Measurements from ENCODE around the gene DCHS2. TPM values are rescaled to one million over a fixed set of nuclear protein-coding genes. Genes with fewer than 3 reads are reported as not detected.

The DCHS2 gene
- total RNA-seq, 1 experiment from 2014 or later: not detected

DNA sequence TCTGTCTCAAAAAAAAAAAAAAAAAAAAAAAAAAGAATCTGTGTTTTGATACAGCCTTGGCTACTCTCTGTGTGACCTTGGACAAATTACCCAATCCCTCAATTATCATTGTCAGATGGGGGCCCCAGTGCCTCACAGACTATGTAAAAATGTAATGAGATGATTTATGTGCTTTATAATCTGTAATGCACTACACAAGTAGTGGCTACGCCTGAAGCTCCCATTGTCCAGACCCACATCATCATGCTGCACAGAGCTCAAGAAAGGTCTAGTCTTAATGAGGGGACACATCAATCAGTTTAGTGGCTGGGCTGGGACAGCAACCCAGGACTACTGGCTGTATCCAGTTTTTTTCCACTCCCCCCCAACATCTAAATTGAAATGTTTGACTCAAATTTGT is 308.3 kb downstream of the DCHS2 start:
- Mint-ChIP-seq H3K4me3 (ENCODE audit: unreplicated experiment) (no peak overlapping the region), H3K27ac (ENCODE audit: unreplicated experiment) (no peak overlapping the region), H3K36me3 (ENCODE audit: insufficient read depth, unreplicated experiment) (no peaks in the 10 kb centered on the region), H3K4me1 (ENCODE audit: low read depth, unreplicated experiment) (no peaks in the 10 kb centered on the region), H3K27me3 (ENCODE audit: insufficient read depth, unreplicated experiment) (peaks cover 19% of the 10 kb centered on the region), H3K9me3 (ENCODE audit: unreplicated experiment) (no peaks in the 10 kb centered on the region)
- intact Hi-C loops (cut with micrococcal nuclease; ENCODE audit: unreplicated experiment): no loop called here
- no peaks in the 10 kb centered on the region for H3K4me1 ChIP-seq
- BruUV-seq (replicated peaks): no TSS peak
- no peaks in the 10 kb centered on the region for H3K27me3 ChIP-seq (replicated peaks; ENCODE audit: control insufficient read depth, insufficient read depth, low read length)
- POLR2A ChIA-PET: no interaction called here
- DNase-seq: no peak
- CTCF ChIA-PET: no interaction called here
- H3K9me3 ChIP-seq: no peaks in the 10 kb centered on the region
- no peaks in the 10 kb centered on the region for H3K36me3 ChIP-seq (ENCODE audit: control insufficient read depth, insufficient read depth, low read length)
- no peak overlapping the region for H3K4me3 ChIP-seq (ENCODE audit: low read depth, low read length)
- no peak for TF ChIP-seq CTCF (IDR thresholded peaks at IDR 0.05; ENCODE audit: insufficient read depth in 1 of 2, low read depth in 1 of 2, low read length in 1 of 2, severe bottlenecking in 1 of 2, unreplicated experiment in 1 of 2)

Other genes with a start within 250 kb of the DCHS2 start
- 99.4 and 113 TPM in 2 replicates for gene PLRG1, start 58.6 kb upstream of the DCHS2 start, total RNA-seq (2022)
- gene FGB, start 71.2 kb upstream of the DCHS2 start, total RNA-seq (2022): 29.4 and 37.1 TPM in 2 replicates
- gene FGA, start 98.9 kb upstream of the DCHS2 start, total RNA-seq (2022): 61.7 and 71.8 TPM in 2 replicates
- 121 and 146 TPM in 2 replicates for gene FGG, start 120.9 kb upstream of the DCHS2 start, total RNA-seq (2022)